Liver (tissue), 9 donors: Measurements from ENCODE around the gene BEAN1. TPM values are rescaled to one million over a fixed set of nuclear protein-coding genes. Genes with fewer than 3 reads are reported as not detected.

Experiments
- DNase-seq: peaks from one replicate; pipeline ENCODE4 v3.0.0-alpha.2; 2017; ENCODE audit warnings: low spot score
- H3K27ac ChIP-seq, 2 donors: one replicate each; pipeline ENCODE4 v1.7.0; 2013; ENCODE audit warnings: inconsistent platforms in 2 of 2, low read length in 2 of 2, control low read depth in 1 of 2, low read depth in 1 of 2, mild to moderate bottlenecking in 1 of 2
- H3K27me3 ChIP-seq, 4 donors: one replicate each; pipeline versions ENCODE4 v1.6.1 to v1.7.0; 2013; ENCODE audit warnings: low read length in 3 of 4, inconsistent platforms in 1 of 4, mild to moderate bottlenecking in 1 of 4, moderate library complexity in 1 of 4; ENCODE audit not compliant: control insufficient read depth in 4 of 4, insufficient read depth in 4 of 4
- H3K36me3 ChIP-seq, 4 donors: one replicate each; pipeline versions ENCODE4 v1.6.1 to v1.7.0; 2013; ENCODE audit warnings: low read length in 3 of 4, mild to moderate bottlenecking in 3 of 4, low read depth in 1 of 4, moderate library complexity in 1 of 4; ENCODE audit not compliant: control insufficient read depth in 4 of 4, insufficient read depth in 3 of 4
- H3K4me1 ChIP-seq, 4 donors: one replicate each; pipeline versions ENCODE4 v1.6.1 to v1.7.0; 2013; ENCODE audit warnings: low read length in 3 of 4, mild to moderate bottlenecking in 3 of 4, moderate library complexity in 1 of 4; ENCODE audit not compliant: control insufficient read depth in 4 of 4, insufficient read depth in 4 of 4
- H3K4me3 ChIP-seq, 3 donors: one replicate each; pipeline versions ENCODE4 v1.6.1 to v1.7.0; 2013; ENCODE audit warnings: low read length in 3 of 3, control low read depth in 1 of 3, low read depth in 1 of 3, mild to moderate bottlenecking in 1 of 3
- H3K9ac ChIP-seq, 2 donors: one replicate each; pipeline ENCODE4 v1.7.0; 2013; ENCODE audit warnings: low read length in 2 of 2, mild to moderate bottlenecking in 2 of 2, moderate library complexity in 2 of 2, control low read depth in 1 of 2, low read depth in 1 of 2
- H3K9me3 ChIP-seq, 4 donors: one replicate each; pipeline versions ENCODE4 v1.6.1 to v1.7.0; 2013; ENCODE audit warnings: low read length in 3 of 4; ENCODE audit not compliant: control insufficient read depth in 4 of 4
- EGR1 ChIP-seq, 2 donors: IDR thresholded peaks; 2 replicates each; pipeline ENCODE4 v1.6.1; 2016 to 2018; ENCODE audit warnings: antibody characterized with exemption in 2 of 2, low read depth in 2 of 2
- FOXA1 ChIP-seq: IDR thresholded peaks from 2 replicates; pipeline ENCODE4 v1.6.1; 2016; ENCODE audit warnings: antibody characterized with exemption
- FOXA2 ChIP-seq: IDR thresholded peaks from 2 replicates; pipeline ENCODE4 v1.6.1; 2016; ENCODE audit warnings: antibody characterized with exemption
- GABPA ChIP-seq, 2 donors: IDR thresholded peaks in 1 of 2; conservative IDR thresholded peaks in 1 of 2; 2 replicates each; pipeline ENCODE4 v1.6.1; 2016; ENCODE audit warnings: antibody characterized with exemption in 2 of 2, mild to moderate bottlenecking in 1 of 2, moderate library complexity in 1 of 2
- HNF4A ChIP-seq, 2 donors: conservative IDR thresholded peaks; 2 replicates each; pipeline ENCODE4 v1.6.1; 2016; ENCODE audit warnings: antibody characterized with exemption in 2 of 2, mild to moderate bottlenecking in 2 of 2
- HNF4G ChIP-seq: IDR thresholded peaks from 2 replicates; pipeline ENCODE4 v1.6.1; 2016; ENCODE audit warnings: antibody characterized with exemption
- JUND ChIP-seq, 2 donors: IDR thresholded peaks; 2 replicates each; pipeline ENCODE4 v1.6.1; 2016; ENCODE audit warnings: antibody characterized with exemption in 2 of 2
- NR2F2 ChIP-seq: IDR thresholded peaks from 2 replicates; pipeline ENCODE4 v1.6.1; 2016; ENCODE audit warnings: antibody characterized with exemption
- RAD21 ChIP-seq, 2 donors: IDR thresholded peaks; 2 replicates each; pipeline ENCODE4 v1.6.1; 2016; ENCODE audit warnings: antibody characterized with exemption in 2 of 2, mild to moderate bottlenecking in 2 of 2
- RXRA ChIP-seq, 2 donors: IDR thresholded peaks; 2 replicates each; pipeline ENCODE4 v1.6.1; 2017 to 2018; ENCODE audit warnings: antibody characterized with exemption in 2 of 2, mild to moderate bottlenecking in 1 of 2
- SP1 ChIP-seq: IDR thresholded peaks from 2 replicates; pipeline ENCODE4 v1.6.1; 2018; ENCODE audit warnings: antibody characterized with exemption, mild to moderate bottlenecking
- TAF1 ChIP-seq: conservative IDR thresholded peaks from 2 replicates; pipeline ENCODE4 v1.6.1; 2016; ENCODE audit warnings: antibody characterized with exemption, mild to moderate bottlenecking
- YY1 ChIP-seq: IDR thresholded peaks from 2 replicates; pipeline ENCODE4 v1.6.1; 2016; ENCODE audit warnings: antibody characterized with exemption, mild to moderate bottlenecking
- WGBS: extraction: QIAGEN DNeasy Blood & Tissue Kit; methylation state at CpG from one replicate; pipeline ENCODE4 v1.1.7; 2013; 5-methylcytosine and 5-hydroxymethylcytosine counted together
- polyA plus RNA-seq, 2 donors: library from polyadenylated mRNA; stranded (reverse) in 1 of 2; unstranded in 1 of 2; fragments of 200-250 nt in 1 of 2; fragments of >200 nt in 1 of 2; fragmentation: Nextera tagmentation in 1 of 2; extraction: Ambion mirVana in 1 of 2; gene quantifications; one replicate each; pipeline versions ENCODE4 v1.2.1 to v1.2.3, GENCODE V29; 2013 to 2015
- total RNA-seq, 2 donors: library from RNA; depleted of rRNA; stranded (reverse); fragments of >200 nt; gene quantifications; one replicate each; pipeline ENCODE4 v1.2.3, GENCODE V29; 2014
- TF ChIP-seq, protein P1 (sequence below): IDR thresholded peaks from 2 replicates; pipeline ENCODE4 v1.6.1; 2016; ENCODE audit warnings: antibody characterized with exemption
- TF ChIP-seq, protein P2 (sequence below): fragments of 150-350 bp; IDR thresholded peaks from 2 replicates; pipeline ENCODE4 v1.5.1; 2017; ENCODE audit warnings: improper control_type of control experiment, low read depth, low read length; ENCODE audit not compliant: missing input control
- TF ChIP-seq, protein P3 (sequence below): IDR thresholded peaks from 2 replicates; pipeline ENCODE4 v1.6.1; 2016; ENCODE audit warnings: antibody characterized with exemption
- TF ChIP-seq, protein P4 (sequence below): IDR thresholded peaks from 2 replicates; pipeline ENCODE4 v1.6.1; 2016; ENCODE audit warnings: antibody characterized with exemption, mild to moderate bottlenecking
- TF ChIP-seq, protein P5 (sequence below): IDR thresholded peaks from 2 replicates; pipeline ENCODE4 v1.6.1; 2016; ENCODE audit warnings: antibody characterized with exemption
- donor health status: healthy.
- donor health status: healthy.
- donor health status: healthy.
- donor health status: healthy.
- donor health status: healthy.

BEAN1 gene
- total and polyA plus RNA-seq, 4 donors = 0.22 to 0.99 (median 0.25) TPM; not detected in 1

DNA sequence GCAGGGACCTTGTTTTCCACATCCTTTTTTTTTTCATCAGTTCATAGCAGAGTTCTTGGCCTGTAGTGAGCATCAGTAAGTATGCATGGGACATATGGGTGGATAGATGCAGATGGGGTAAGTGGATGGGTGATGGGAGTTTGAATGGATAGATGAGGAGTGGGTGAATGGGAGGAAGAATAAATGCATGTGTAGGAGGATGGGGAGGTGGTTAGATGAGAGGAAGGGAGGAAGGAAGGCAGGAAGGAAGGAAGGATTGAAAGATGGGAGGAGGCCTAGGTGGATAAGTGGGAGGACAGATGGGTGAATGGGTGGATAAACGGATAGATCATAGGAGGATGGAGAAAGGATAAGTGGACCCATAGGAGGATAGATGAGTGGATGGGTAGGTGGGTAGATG is 3.9 kb upstream of the BEAN1 start:
- Histone ChIP-seq H3K9ac (no peak overlapping the region), H3K36me3 (no peaks in the 10 kb centered on the region), H3K4me3 (no peak overlapping the region), H3K27me3 (peaks cover 0 to 7% (median 4%) of the 10 kb centered on the region in 4 donors), H3K27ac (no peak overlapping the region), H3K9me3 (no peaks in the 10 kb centered on the region), H3K4me1 (peaks cover 0 to 14% (median 9%) of the 10 kb centered on the region in 4 donors)
- 98% methylated on average over 1 of the region's 1 CpG for WGBS
- DNase-seq = no peak
- TF ChIP-seq, protein P1, sequence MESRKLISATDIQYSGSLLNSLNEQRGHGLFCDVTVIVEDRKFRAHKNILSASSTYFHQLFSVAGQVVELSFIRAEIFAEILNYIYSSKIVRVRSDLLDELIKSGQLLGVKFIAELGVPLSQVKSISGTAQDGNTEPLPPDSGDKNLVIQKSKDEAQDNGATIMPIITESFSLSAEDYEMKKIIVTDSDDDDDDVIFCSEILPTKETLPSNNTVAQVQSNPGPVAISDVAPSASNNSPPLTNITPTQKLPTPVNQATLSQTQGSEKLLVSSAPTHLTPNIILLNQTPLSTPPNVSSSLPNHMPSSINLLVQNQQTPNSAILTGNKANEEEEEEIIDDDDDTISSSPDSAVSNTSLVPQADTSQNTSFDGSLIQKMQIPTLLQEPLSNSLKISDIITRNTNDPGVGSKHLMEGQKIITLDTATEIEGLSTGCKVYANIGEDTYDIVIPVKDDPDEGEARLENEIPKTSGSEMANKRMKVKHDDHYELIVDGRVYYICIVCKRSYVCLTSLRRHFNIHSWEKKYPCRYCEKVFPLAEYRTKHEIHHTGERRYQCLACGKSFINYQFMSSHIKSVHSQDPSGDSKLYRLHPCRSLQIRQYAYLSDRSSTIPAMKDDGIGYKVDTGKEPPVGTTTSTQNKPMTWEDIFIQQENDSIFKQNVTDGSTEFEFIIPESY = no peak
- TF ChIP-seq TAF1 = no peak
- TF ChIP-seq GABPA (IDR thresholded peaks at IDR 0.05 in 1 of 2, conservative IDR thresholded peaks at IDR 0.05 in 1 of 2) = no peak
- no peak for TF ChIP-seq YY1
- no peak for TF ChIP-seq FOXA2
- no peak for TF ChIP-seq RAD21 (IDR thresholded peaks at IDR 0.05)
- TF ChIP-seq, protein P2, sequence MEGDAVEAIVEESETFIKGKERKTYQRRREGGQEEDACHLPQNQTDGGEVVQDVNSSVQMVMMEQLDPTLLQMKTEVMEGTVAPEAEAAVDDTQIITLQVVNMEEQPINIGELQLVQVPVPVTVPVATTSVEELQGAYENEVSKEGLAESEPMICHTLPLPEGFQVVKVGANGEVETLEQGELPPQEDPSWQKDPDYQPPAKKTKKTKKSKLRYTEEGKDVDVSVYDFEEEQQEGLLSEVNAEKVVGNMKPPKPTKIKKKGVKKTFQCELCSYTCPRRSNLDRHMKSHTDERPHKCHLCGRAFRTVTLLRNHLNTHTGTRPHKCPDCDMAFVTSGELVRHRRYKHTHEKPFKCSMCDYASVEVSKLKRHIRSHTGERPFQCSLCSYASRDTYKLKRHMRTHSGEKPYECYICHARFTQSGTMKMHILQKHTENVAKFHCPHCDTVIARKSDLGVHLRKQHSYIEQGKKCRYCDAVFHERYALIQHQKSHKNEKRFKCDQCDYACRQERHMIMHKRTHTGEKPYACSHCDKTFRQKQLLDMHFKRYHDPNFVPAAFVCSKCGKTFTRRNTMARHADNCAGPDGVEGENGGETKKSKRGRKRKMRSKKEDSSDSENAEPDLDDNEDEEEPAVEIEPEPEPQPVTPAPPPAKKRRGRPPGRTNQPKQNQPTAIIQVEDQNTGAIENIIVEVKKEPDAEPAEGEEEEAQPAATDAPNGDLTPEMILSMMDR = no peak
- TF ChIP-seq, protein P3, sequence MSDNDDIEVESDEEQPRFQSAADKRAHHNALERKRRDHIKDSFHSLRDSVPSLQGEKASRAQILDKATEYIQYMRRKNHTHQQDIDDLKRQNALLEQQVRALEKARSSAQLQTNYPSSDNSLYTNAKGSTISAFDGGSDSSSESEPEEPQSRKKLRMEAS = no peak
- TF ChIP-seq NR2F2 = no peak
- TF ChIP-seq EGR1 (IDR thresholded peaks at IDR 0.05; ENCODE audit: low read depth in 2 of 2) = no peak
- no peak for TF ChIP-seq HNF4G
- TF ChIP-seq, protein P4, sequence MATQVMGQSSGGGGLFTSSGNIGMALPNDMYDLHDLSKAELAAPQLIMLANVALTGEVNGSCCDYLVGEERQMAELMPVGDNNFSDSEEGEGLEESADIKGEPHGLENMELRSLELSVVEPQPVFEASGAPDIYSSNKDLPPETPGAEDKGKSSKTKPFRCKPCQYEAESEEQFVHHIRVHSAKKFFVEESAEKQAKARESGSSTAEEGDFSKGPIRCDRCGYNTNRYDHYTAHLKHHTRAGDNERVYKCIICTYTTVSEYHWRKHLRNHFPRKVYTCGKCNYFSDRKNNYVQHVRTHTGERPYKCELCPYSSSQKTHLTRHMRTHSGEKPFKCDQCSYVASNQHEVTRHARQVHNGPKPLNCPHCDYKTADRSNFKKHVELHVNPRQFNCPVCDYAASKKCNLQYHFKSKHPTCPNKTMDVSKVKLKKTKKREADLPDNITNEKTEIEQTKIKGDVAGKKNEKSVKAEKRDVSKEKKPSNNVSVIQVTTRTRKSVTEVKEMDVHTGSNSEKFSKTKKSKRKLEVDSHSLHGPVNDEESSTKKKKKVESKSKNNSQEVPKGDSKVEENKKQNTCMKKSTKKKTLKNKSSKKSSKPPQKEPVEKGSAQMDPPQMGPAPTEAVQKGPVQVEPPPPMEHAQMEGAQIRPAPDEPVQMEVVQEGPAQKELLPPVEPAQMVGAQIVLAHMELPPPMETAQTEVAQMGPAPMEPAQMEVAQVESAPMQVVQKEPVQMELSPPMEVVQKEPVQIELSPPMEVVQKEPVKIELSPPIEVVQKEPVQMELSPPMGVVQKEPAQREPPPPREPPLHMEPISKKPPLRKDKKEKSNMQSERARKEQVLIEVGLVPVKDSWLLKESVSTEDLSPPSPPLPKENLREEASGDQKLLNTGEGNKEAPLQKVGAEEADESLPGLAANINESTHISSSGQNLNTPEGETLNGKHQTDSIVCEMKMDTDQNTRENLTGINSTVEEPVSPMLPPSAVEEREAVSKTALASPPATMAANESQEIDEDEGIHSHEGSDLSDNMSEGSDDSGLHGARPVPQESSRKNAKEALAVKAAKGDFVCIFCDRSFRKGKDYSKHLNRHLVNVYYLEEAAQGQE = no peak
- no peak for TF ChIP-seq SP1

DNA sequence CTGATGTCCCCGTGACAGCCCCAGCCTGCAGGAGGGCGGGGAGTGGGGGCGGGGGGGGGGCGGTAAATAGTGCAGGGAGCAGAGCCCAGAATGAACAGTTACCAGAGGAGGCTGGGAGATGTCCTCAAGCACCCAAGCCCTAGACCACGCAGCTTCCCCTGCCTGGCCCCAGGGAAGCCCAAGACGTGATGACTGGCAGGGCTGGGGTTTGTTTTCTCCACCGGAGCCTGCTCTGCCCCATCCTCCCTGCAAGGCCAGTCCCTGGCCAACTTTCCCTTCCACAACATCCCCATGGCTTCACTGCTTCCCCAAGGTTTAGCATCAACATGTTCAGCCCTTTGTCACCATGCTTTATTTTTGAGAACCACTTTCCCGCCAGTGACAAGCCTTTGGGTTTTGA is 1.4 kb upstream of the BEAN1 start:
- WGBS = 39% methylated on average over 8 of the region's 8 CpGs
- Histone ChIP-seq H3K27ac (no peak overlapping the region), H3K9me3 (no peaks in the 10 kb centered on the region), H3K4me1 (peaks cover 0 to 14% (median 9%) of the 10 kb centered on the region in 4 donors), H3K36me3 (no peaks in the 10 kb centered on the region), H3K4me3 (no peak overlapping the region), H3K27me3 (peaks cover 2 to 8% (median 6%) of the 10 kb centered on the region in 4 donors), H3K9ac (no peak overlapping the region)
- no peak for DNase-seq
- TF ChIP-seq RXRA (IDR thresholded peaks at IDR 0.05) (no peak), SP1 (no peak), RAD21 (IDR thresholded peaks at IDR 0.05) (no peak), FOXA1 (no peak), EGR1 (IDR thresholded peaks at IDR 0.05; ENCODE audit: low read depth in 2 of 2) (no peak), YY1 (no peak), FOXA2 (no peak), HNF4G (no peak), HNF4A (conservative IDR thresholded peaks at IDR 0.05) (no peak), JUND (IDR thresholded peaks at IDR 0.05) (no peak), GABPA (IDR thresholded peaks at IDR 0.05 in 1 of 2, conservative IDR thresholded peaks at IDR 0.05 in 1 of 2) (no peak), TAF1 (no peak)
- TF ChIP-seq, protein P2 = no peak
- TF ChIP-seq, protein P1 = no peak
- TF ChIP-seq, protein P3 = no peak
- TF ChIP-seq, protein P5, sequence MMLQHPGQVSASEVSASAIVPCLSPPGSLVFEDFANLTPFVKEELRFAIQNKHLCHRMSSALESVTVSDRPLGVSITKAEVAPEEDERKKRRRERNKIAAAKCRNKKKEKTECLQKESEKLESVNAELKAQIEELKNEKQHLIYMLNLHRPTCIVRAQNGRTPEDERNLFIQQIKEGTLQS = no peak
